Erythroblast (primary cell): ENCODE data around the gene SOBP.

Experiments
- GATA1 ChIP-seq: IDR thresholded peaks from 2 replicates; pipeline ENCODE4 v1.6.1; 2011; ENCODE audit warnings: low read depth, mild to moderate bottlenecking, control low read depth, low read length, moderate library complexity
- POLR2A ChIP-seq: IDR thresholded peaks from 2 replicates; pipeline ENCODE4 v1.6.1; 2011; ENCODE audit warnings: mild to moderate bottlenecking, low read length

DNA sequence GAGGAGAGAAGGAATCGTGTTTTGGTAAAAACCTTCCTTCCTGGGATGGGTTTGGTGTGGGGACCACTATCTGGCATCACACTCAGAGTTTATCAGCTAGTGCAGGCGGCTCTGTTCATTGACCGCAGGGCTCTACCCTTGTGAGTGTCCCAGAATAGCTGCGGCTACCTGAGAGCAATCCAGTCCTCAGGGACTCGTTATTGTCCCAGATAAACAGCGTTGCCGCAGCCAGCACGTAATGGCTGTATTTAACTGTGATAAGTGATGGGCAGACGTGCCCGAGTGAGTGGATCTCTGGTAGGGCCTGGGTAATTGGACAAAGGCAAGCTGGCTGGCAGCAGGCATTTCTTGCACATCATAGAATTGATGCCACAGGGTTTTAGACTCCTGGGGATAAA, 163.3 kb downstream of the SOBP start:
- TF ChIP-seq POLR2A = no peak
- TF ChIP-seq GATA1 = no peak
